KMS-11 (cell line): ENCODE results near the gene PHYHD1.

ENCODE experiments used
- H2AFZ ChIP-seq: fragments of 200-600 bp; sonication (generic); 2 replicates; pipeline ENCODE4 v1.6.1; 2016; ENCODE audit warnings: antibody characterized with exemption, mixed run types, low read depth
- H3K27ac ChIP-seq: fragments of 200-600 bp; sonication (generic); 2 replicates; pipeline ENCODE4 v1.6.1; 2016; ENCODE audit warnings: mild to moderate bottlenecking, mixed run types
- H3K27me3 ChIP-seq: fragments of 200-600 bp; sonication (generic); 2 replicates; pipeline ENCODE4 v1.6.1; 2017; ENCODE audit warnings: mild to moderate bottlenecking, low read depth, mixed run types, moderate library complexity; ENCODE audit not compliant: insufficient read depth
- H3K36me3 ChIP-seq: fragments of 200-600 bp; sonication (generic); 2 replicates; pipeline ENCODE4 v1.6.1; 2017; ENCODE audit warnings: mild to moderate bottlenecking, mixed run types; ENCODE audit not compliant: insufficient read depth
- H3K4me1 ChIP-seq: fragments of 200-600 bp; sonication (generic); 2 replicates; pipeline ENCODE4 v1.6.1; 2016; ENCODE audit warnings: mild to moderate bottlenecking, low read depth, mixed run types; ENCODE audit not compliant: poor library complexity, severe bottlenecking
- H3K4me2 ChIP-seq: fragments of 200-600 bp; sonication (generic); 2 replicates; pipeline ENCODE4 v1.7.0; 2016; ENCODE audit warnings: mild to moderate bottlenecking, mixed run types
- H3K4me3 ChIP-seq: fragments of 200-600 bp; sonication (generic); IDR thresholded peaks from 2 replicates; pipeline ENCODE4 v1.6.1; 2017; ENCODE audit warnings: low read depth, low read length, mixed read lengths; ENCODE audit not compliant: insufficient read depth
- H3K79me2 ChIP-seq: fragments of 200-600 bp; sonication (generic); 2 replicates; pipeline ENCODE4 v1.6.1; 2016; ENCODE audit warnings: low read depth, mixed run types; ENCODE audit not compliant: insufficient read depth
- H3K9ac ChIP-seq: fragments of 200-600 bp; sonication (generic); 2 replicates; pipeline ENCODE4 v1.6.1; 2016; ENCODE audit warnings: mild to moderate bottlenecking, mixed run types
- H4K20me1 ChIP-seq: fragments of 200-600 bp; sonication (generic); 2 replicates; pipeline ENCODE4 v1.6.1; 2016; ENCODE audit warnings: mild to moderate bottlenecking, mixed run types; ENCODE audit not compliant: insufficient read depth
- CTCF ChIP-seq: fragments of 200-600 bp; sonication (generic); conservative IDR thresholded peaks from 2 replicates; pipeline ENCODE4 v1.6.1; 2017; ENCODE audit warnings: low read depth, mild to moderate bottlenecking, antibody characterized with exemption, low read length, moderate library complexity, mixed read lengths

PHYHD1 gene

DNA sequence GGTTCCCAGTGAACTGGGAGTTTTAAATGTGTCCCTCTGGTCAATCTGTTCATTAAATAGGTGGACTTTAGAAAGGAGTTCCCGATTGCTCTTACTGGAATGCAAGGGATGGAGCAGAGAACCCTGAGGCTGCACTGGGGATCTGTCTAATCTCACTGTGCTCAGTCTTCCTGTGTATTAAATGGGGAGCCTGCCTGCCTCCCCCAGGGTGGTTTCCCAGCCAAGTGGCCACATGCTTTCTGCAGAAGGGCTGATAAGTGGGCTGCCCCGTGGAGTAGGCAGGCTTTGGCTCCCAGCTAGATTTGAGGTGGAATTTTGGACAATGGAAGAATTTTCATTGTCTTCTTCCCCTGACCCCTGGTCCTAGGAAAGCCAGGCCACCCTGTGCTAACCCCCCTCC is 14.0 kb upstream of the PHYHD1 start:
- H3K36me3 ChIP-seq = peaks cover 6% of the 10 kb centered on the region; the same call in 1 of the 2 replicates
- H2AFZ ChIP-seq = no peak overlapping the region
- H3K4me3 ChIP-seq = no peak overlapping the region
- H3K27me3 ChIP-seq = no peaks in the 10 kb centered on the region
- H3K4me2 ChIP-seq = no peak overlapping the region
- no peaks in the 10 kb centered on the region for H4K20me1 ChIP-seq
- H3K27ac ChIP-seq = no peak overlapping the region
- no peaks in the 10 kb centered on the region for H3K4me1 ChIP-seq
- TF ChIP-seq CTCF = no peak
- H3K9ac ChIP-seq = no peak overlapping the region
- no peaks in the 10 kb centered on the region for H3K79me2 ChIP-seq

DNA sequence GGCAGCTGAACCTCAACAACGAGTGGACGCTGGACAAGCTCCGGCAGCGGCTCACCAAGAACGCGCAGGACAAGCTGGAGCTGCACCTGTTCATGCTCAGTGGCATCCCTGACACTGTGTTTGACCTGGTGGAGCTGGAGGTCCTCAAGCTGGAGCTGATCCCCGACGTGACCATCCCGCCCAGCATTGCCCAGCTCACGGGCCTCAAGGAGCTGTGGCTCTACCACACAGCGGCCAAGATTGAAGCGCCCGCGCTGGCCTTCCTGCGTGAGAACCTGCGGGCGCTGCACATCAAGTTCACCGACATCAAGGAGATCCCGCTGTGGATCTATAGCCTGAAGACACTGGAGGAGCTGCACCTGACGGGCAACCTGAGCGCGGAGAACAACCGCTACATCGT is 12.4 kb upstream of the PHYHD1 start:
- Histone ChIP-seq H3K27ac (no peak overlapping the region), H3K4me1 (no peaks in the 10 kb centered on the region), H4K20me1 (no peaks in the 10 kb centered on the region), H3K9ac (no peak overlapping the region), H2AFZ (no peak overlapping the region), H3K4me3 (no peak overlapping the region), H3K79me2 (no peaks in the 10 kb centered on the region), H3K36me3 (peaks cover 6% of the 10 kb centered on the region; the same call in 1 of the 2 replicates), H3K4me2 (no peak overlapping the region), H3K27me3 (no peaks in the 10 kb centered on the region)
- no peak for TF ChIP-seq CTCF

- TF ChIP-seq CTCF = no peak
- no peaks in the 10 kb centered on the region for H4K20me1 ChIP-seq
- no peak overlapping the region for H3K4me2 ChIP-seq
- H3K4me3 ChIP-seq = no peak overlapping the region
- H3K79me2 ChIP-seq = no peaks in the 10 kb centered on the region
- H3K27me3 ChIP-seq = no peaks in the 10 kb centered on the region
- H3K4me1 ChIP-seq = no peaks in the 10 kb centered on the region
- H3K9ac ChIP-seq = no peak overlapping the region
- H3K27ac ChIP-seq = no peak overlapping the region
- H2AFZ ChIP-seq = no peak overlapping the region
- H3K36me3 ChIP-seq = peaks cover 6% of the 10 kb centered on the region; the same call in 1 of the 2 replicates
Observed at GRCh38 chr9:128909859-128910258, 10.9 kb upstream of the PHYHD1 start.

GRCh38 chr9:128910906-128911305 is 9.9 kb upstream of the PHYHD1 start:
- H3K9ac ChIP-seq = no peak overlapping the region
- H3K4me1 ChIP-seq = no peaks in the 10 kb centered on the region
- no peak overlapping the region for H3K4me3 ChIP-seq
- H4K20me1 ChIP-seq = no peaks in the 10 kb centered on the region
- no peak overlapping the region for H3K4me2 ChIP-seq
- peaks cover 6% of the 10 kb centered on the region; the same call in 1 of the 2 replicates for H3K36me3 ChIP-seq
- H3K79me2 ChIP-seq = no peaks in the 10 kb centered on the region
- H3K27me3 ChIP-seq = no peaks in the 10 kb centered on the region
- no peak overlapping the region for H2AFZ ChIP-seq
- H3K27ac ChIP-seq = no peak overlapping the region
- no peak for TF ChIP-seq CTCF
